T-cell (primary cell): ENCODE data around the gene TBRG4. TPM values are rescaled to one million over a fixed set of nuclear protein-coding genes. Genes with fewer than 3 reads are reported as not detected.

ENCODE experiments used
- ATAC-seq, 4 experiments: fragments of 200-7000 bp in 3 of 4; fragments of 150-1000 bp in 1 of 4; cut with Tn5 transposase; replicated peaks in 1 of 4; 1 replicate in 3 of 4; 2 replicates in 1 of 4; pipeline ENCODE4 v1.10.0; 2021; ENCODE audit warnings: moderate library complexity in 3 of 4, mild to moderate bottlenecking in 2 of 4, moderate number of reproducible peaks in 1 of 4
- CTCF ChIA-PET, 2 donors: fragments of 300-600 bp; sonication (Branson Sonifier 250); formaldehyde crosslinking; loops; one replicate each; lab custom pipeline; 2022; ENCODE audit warnings: antibody characterized with exemption in 2 of 2; lab: Charles Lee
- POLR2A ChIA-PET, 2 donors: fragments of 300-600 bp; sonication (Branson Sonifier 250); formaldehyde crosslinking; loops; one replicate each; lab custom pipeline; 2022; ENCODE audit warnings: antibody characterized with exemption in 2 of 2; lab: Charles Lee
- DNase-seq, 35 experiments: peaks; one replicate each; pipeline versions ENCODE4 v3.0.0 to v3.0.0-alpha.2; 2013 to 2023
- H3K27ac ChIP-seq: one replicate; pipeline ENCODE4 v1.5.1; 2013; ENCODE audit warnings: low read length
- H3K27me3 ChIP-seq, 2 experiments: replicated peaks in 1 of 2; 1 replicate in 1 of 2; 2 replicates in 1 of 2; pipeline versions ENCODE4 v1.6.1 to v1.7.0; 2013; ENCODE audit warnings: low read length in 1 of 2, mixed read lengths in 1 of 2; ENCODE audit not compliant: control insufficient read depth in 2 of 2, insufficient read depth in 2 of 2; ENCODE audit errors: extremely low read depth in 1 of 2
- H3K36me3 ChIP-seq, 2 donors: 1 replicate in 1 of 2; 2 replicates in 1 of 2; pipeline versions ENCODE4 v1.6.1 to v1.7.0; 2013; ENCODE audit warnings: low read length in 1 of 2; ENCODE audit not compliant: control insufficient read depth in 2 of 2, insufficient read depth in 1 of 2; ENCODE audit errors: extremely low read depth in 1 of 2
- H3K4me1 ChIP-seq, 2 experiments: 1 replicate in 1 of 2; 2 replicates in 1 of 2; pipeline versions ENCODE4 v1.6.1 to v1.7.0; 2013; ENCODE audit warnings: low read length in 2 of 2, mixed read lengths in 1 of 2; ENCODE audit not compliant: insufficient read depth in 2 of 2, control insufficient read depth in 1 of 2; ENCODE audit errors: extremely low read depth in 1 of 2
- H3K4me3 ChIP-seq, 2 donors: 1 replicate in 1 of 2; 2 replicates in 1 of 2; pipeline versions ENCODE4 v1.5.1 to v1.7.0; 2013; ENCODE audit warnings: mild to moderate bottlenecking in 2 of 2, low read length in 1 of 2, moderate library complexity in 1 of 2; ENCODE audit not compliant: control insufficient read depth in 1 of 2; ENCODE audit errors: extremely low read depth in 1 of 2
- H3K9me3 ChIP-seq: 2 replicates; pipeline ENCODE4 v1.7.0; 2013
- H3K27ac Mint-ChIP-seq, 2 donors: one replicate each; pipeline ENCODE4 v1.8.0; 2020 to 2021; ENCODE audit warnings: mild to moderate bottlenecking in 2 of 2, mixed read lengths in 2 of 2
- H3K27me3 Mint-ChIP-seq, 2 donors: one replicate each; pipeline ENCODE4 v1.8.0; 2021 to 2022; ENCODE audit warnings: mixed read lengths in 2 of 2
- H3K36me3 Mint-ChIP-seq: one replicate; pipeline ENCODE4 v1.8.0; 2021; ENCODE audit warnings: mixed read lengths
- H3K4me1 Mint-ChIP-seq, 3 donors: one replicate each; pipeline ENCODE4 v1.8.0; 2020 to 2022; ENCODE audit warnings: mixed read lengths in 3 of 3, mild to moderate bottlenecking in 1 of 3
- H3K4me3 Mint-ChIP-seq, 3 donors: one replicate each; pipeline ENCODE4 v1.8.0; 2020 to 2022; ENCODE audit warnings: mild to moderate bottlenecking in 3 of 3, mixed read lengths in 3 of 3, moderate library complexity in 3 of 3
- H3K9me3 Mint-ChIP-seq, 3 donors: one replicate each; pipeline ENCODE4 v1.8.0; 2020 to 2022; ENCODE audit warnings: mixed read lengths in 3 of 3
- WGBS: methylation state at CpG from one replicate; pipeline ENCODE4 v1.1.5; 2013; ENCODE audit warnings: missing lambda C conversion rate; ENCODE audit not compliant: insufficient coverage; 5-methylcytosine and 5-hydroxymethylcytosine counted together
- total RNA-seq, 35 experiments: library from RNA in 6 of 35; stranded (reverse) in 6 of 35; fragments of 120-200 nt in 1 of 35; gene quantifications; one replicate each; pipeline versions ENCODE4 v1.2.1 to v1.2.4 and lab custom pipeline; 2013 to 2026

TBRG4 gene
- total RNA-seq, 5 donors from 2014 or later (not counting 1 experiment from before 2014, with no cell fraction given), result 94.3 to 142 (median 122) TPM

GRCh38 chr7:45069444-45070253, 41.8 kb downstream of the TBRG4 start:
- Histone ChIP-seq H3K4me3 (no peak overlapping the region), H3K9me3 (no peaks in the 10 kb centered on the region), H3K4me1 (peaks cover 0 to 28% of the 10 kb centered on the region in 2 experiments), H3K27me3 (no peaks in the 10 kb centered on the region), H3K36me3 (peaks cover 46 to 95% of the 10 kb centered on the region in 2 donors), H3K27ac (no peak overlapping the region)
- Mint-ChIP-seq H3K4me3 (no peak overlapping the region), H3K27me3 (no peaks in the 10 kb centered on the region), H3K36me3 (peaks cover 69% of the 10 kb centered on the region), H3K4me1 (peaks cover 15 to 39% (median 24%) of the 10 kb centered on the region in 3 donors), H3K27ac (peak overlapping the region in 1 of 2 donors; percentile 6), H3K9me3 (no peaks in the 10 kb centered on the region)
- WGBS, result 98% methylated on average over 12 of the region's 15 CpGs
- POLR2A ChIA-PET, result no interaction called here
- CTCF ChIA-PET, result interaction anchor here (0.6 to 1.2 kb wide), 3 partner anchors 41 to 95 kb away, joined by 3 to 5 read pairs (median 3); no protein-coding TSS in a partner anchor
- no peak for DNase-seq
- ATAC-seq, result no peak

GRCh38 chr7:45068236-45069023, 43.1 kb downstream of the TBRG4 start:
- no peak for DNase-seq
- Histone ChIP-seq H3K27ac (no peak overlapping the region), H3K36me3 (peaks cover 47 to 95% of the 10 kb centered on the region in 2 donors), H3K9me3 (no peaks in the 10 kb centered on the region), H3K4me3 (no peak overlapping the region), H3K4me1 (peaks cover 0 to 33% of the 10 kb centered on the region in 2 experiments), H3K27me3 (no peaks in the 10 kb centered on the region)
- peak overlapping the region in 1 of 2 donors; percentile 43 for H3K27ac Mint-ChIP-seq
- no peaks in the 10 kb centered on the region for H3K27me3 Mint-ChIP-seq
- CTCF ChIA-PET, result interaction anchor here in 1 of 2 donors (0.6 kb wide), 1 partner anchor 70 kb away, joined by 3 read pairs; no protein-coding TSS in a partner anchor
- WGBS, result 92% methylated on average over 14 of the region's 15 CpGs
- peaks cover 74% of the 10 kb centered on the region for H3K36me3 Mint-ChIP-seq
- peaks cover 22 to 42% (median 31%) of the 10 kb centered on the region in 3 donors for H3K4me1 Mint-ChIP-seq
- H3K4me3 Mint-ChIP-seq, result no peak overlapping the region
- no peak for ATAC-seq
- POLR2A ChIA-PET, result interaction anchor here in 1 of 2 donors (0.6 kb wide), 1 partner anchor 70 kb away, joined by 7 read pairs; no protein-coding TSS in a partner anchor
- H3K9me3 Mint-ChIP-seq, result no peaks in the 10 kb centered on the region

- Mint-ChIP-seq H3K27me3 (no peaks in the 10 kb centered on the region), H3K27ac (no peak overlapping the region), H3K36me3 (peaks cover 68% of the 10 kb centered on the region), H3K4me3 (no peak overlapping the region), H3K9me3 (no peaks in the 10 kb centered on the region), H3K4me1 (peaks cover 19 to 42% (median 36%) of the 10 kb centered on the region in 3 donors)
- no peak for DNase-seq
- Histone ChIP-seq H3K4me1 (peaks cover 0 to 35% of the 10 kb centered on the region in 2 experiments), H3K27ac (no peak overlapping the region), H3K9me3 (no peaks in the 10 kb centered on the region), H3K4me3 (no peak overlapping the region), H3K36me3 (peaks cover 39 to 93% of the 10 kb centered on the region in 2 donors), H3K27me3 (no peaks in the 10 kb centered on the region)
- 97% methylated on average over 3 of the region's 3 CpGs for WGBS
- no peak for ATAC-seq
- CTCF ChIA-PET, result interaction anchor here in 1 of 2 donors (0.5 kb wide), 1 partner anchor 144 kb away, joined by 5 read pairs; no protein-coding TSS in a partner anchor
- POLR2A ChIA-PET, result no interaction called here
These were observed 43.9 kb downstream of the TBRG4 start for GRCh38 chr7:45067582-45067981.

- DNase-seq (no peak), ATAC-seq (no peak)
- no peaks in the 10 kb centered on the region for H3K9me3 ChIP-seq
- WGBS, result 100% methylated on average over 3 of the region's 7 CpGs
- Mint-ChIP-seq H3K27ac (no peak overlapping the region), H3K36me3 (peaks cover 65% of the 10 kb centered on the region), H3K9me3 (no peaks in the 10 kb centered on the region), H3K4me1 (peaks cover 27 to 49% (median 44%) of the 10 kb centered on the region in 3 donors), H3K27me3 (no peaks in the 10 kb centered on the region), H3K4me3 (no peak overlapping the region)
- ChIA-PET CTCF (interaction anchor here in 1 of 2 donors (0.7 kb wide), 1 partner anchor 90 kb away, joined by 7 read pairs; no protein-coding TSS in a partner anchor), POLR2A (interaction anchor here (0.6 to 0.7 kb wide), 2 partner anchors 197 to 224 kb away, joined by 6 to 10 read pairs; no protein-coding TSS in a partner anchor)
- H3K4me3 ChIP-seq, result no peak overlapping the region
- H3K27me3 ChIP-seq, result no peaks in the 10 kb centered on the region
- peaks cover 33 to 89% of the 10 kb centered on the region in 2 donors for H3K36me3 ChIP-seq
- no peak overlapping the region for H3K27ac ChIP-seq
- peaks cover 0 to 42% of the 10 kb centered on the region in 2 experiments for H3K4me1 ChIP-seq
These were observed 45.1 kb downstream of the TBRG4 start for GRCh38 chr7:45066409-45066808.

GRCh38 chr7:45065031-45065995, 46.2 kb downstream of the TBRG4 start:
- ChIA-PET CTCF (no interaction called here), POLR2A (no interaction called here)
- no peaks in the 10 kb centered on the region for H3K9me3 ChIP-seq
- no peak overlapping the region for H3K27ac ChIP-seq
- Mint-ChIP-seq H3K27me3 (no peaks in the 10 kb centered on the region), H3K36me3 (peaks cover 67% of the 10 kb centered on the region), H3K4me3 (no peak overlapping the region), H3K9me3 (no peaks in the 10 kb centered on the region), H3K27ac (peak overlapping the region in 1 of 2 donors; percentile 16), H3K4me1 (peaks cover 38 to 59% (median 53%) of the 10 kb centered on the region in 3 donors)
- DNase-seq, result peak in 1 of 35 experiments; percentile 1
- WGBS, result 93% methylated on average over 3 of the region's 12 CpGs
- H3K4me3 ChIP-seq, result no peak overlapping the region
- H3K36me3 ChIP-seq, result peaks cover 33 to 87% of the 10 kb centered on the region in 2 donors
- H3K27me3 ChIP-seq, result no peaks in the 10 kb centered on the region
- ATAC-seq, result no peak
- peaks cover 0 to 47% of the 10 kb centered on the region in 2 experiments for H3K4me1 ChIP-seq
